ENCODE data around the gene NXPH3. TPM values are rescaled to one million over a fixed set of nuclear protein-coding genes. Genes with fewer than 3 reads are reported as not detected.

NXPH3 gene
- total and polyA plus RNA-seq, 2 donors (not counting 3 experiments of a cell fraction or from before 2014, with no cell fraction given): 1.7 to 2.0 TPM

- Histone ChIP-seq H2AFZ (ENCODE audit: low read depth, low read length) (no peak overlapping the region), H3K9me1 (replicated peaks; ENCODE audit: control insufficient read depth, extremely low read depth, insufficient read depth, low read length) (no peaks in the 10 kb centered on the region), H3K4me2 (ENCODE audit: insufficient read depth, low read length) (no peak overlapping the region), H3K27ac (ENCODE audit: insufficient read depth, low read depth, low read length) (no peak overlapping the region), H4K20me1 (replicated peaks; ENCODE audit: control insufficient read depth, extremely low read depth, insufficient read depth, low read length) (no peaks in the 10 kb centered on the region), H3K36me3 (ENCODE audit: control insufficient read depth in 2 of 2, extremely low read depth in 1 of 2, insufficient read depth in 2 of 2, low read length in 2 of 2) (no peaks in the 10 kb centered on the region), H3K9me3 (replicated peaks; ENCODE audit: control insufficient read depth, insufficient read depth, low read length) (no peaks in the 10 kb centered on the region), H3K79me2 (ENCODE audit: control insufficient read depth, insufficient read depth, low read length) (no peaks in the 10 kb centered on the region), H3K4me1 (ENCODE audit: control insufficient read depth, extremely low read depth, insufficient read depth, low read length) (no peaks in the 10 kb centered on the region), H3K4me3 (replicated peaks in 1 of 3; ENCODE audit: insufficient read depth in 1 of 3, low read depth in 1 of 3, low read length in 3 of 3) (no peak overlapping the region), H3K9ac (replicated peaks; ENCODE audit: extremely low read depth, insufficient read depth, low read length) (no peak overlapping the region), H3K27me3 (ENCODE audit: control insufficient read depth in 2 of 2, insufficient read depth in 2 of 2, low read length in 2 of 2) (no peaks in the 10 kb centered on the region)
- BruUV-seq (replicated peaks): no TSS peak
- FAIRE-seq (peak; percentile 4), DNase-seq (ENCODE audit: low read depth, low spot score) (no peak)
- dilution Hi-C loops (cut with MboI; ENCODE audit: extremely low pct_ligation_motif_present, low sequenced_read_pairs) (no loop called here), intact Hi-C loops (cut with micrococcal nuclease) (no loop called here)
- no peak for TF ChIP-seq EZH2 (IDR thresholded peaks at IDR 0.05; ENCODE audit: borderline replicate concordance, low read depth, low read length, severe bottlenecking)
- POLR2A ChIA-PET: no interaction called here
- CTCF ChIA-PET: interaction anchor here (1.0 to 1.6 kb wide), 2 partner anchors 12 to 18 kb away, joined by 3 to 5 read pairs; no protein-coding TSS in a partner anchor
These were observed 12.6 kb downstream of the NXPH3 start for GRCh38 chr17:49588312-49588711.

- no peak for FAIRE-seq
- Histone ChIP-seq H3K27ac (ENCODE audit: insufficient read depth, low read depth, low read length) (no peak overlapping the region), H3K9me1 (replicated peaks; ENCODE audit: control insufficient read depth, extremely low read depth, insufficient read depth, low read length) (no peaks in the 10 kb centered on the region), H3K4me1 (ENCODE audit: control insufficient read depth, extremely low read depth, insufficient read depth, low read length) (no peaks in the 10 kb centered on the region), H3K27me3 (ENCODE audit: control insufficient read depth in 2 of 2, insufficient read depth in 2 of 2, low read length in 2 of 2) (no peaks in the 10 kb centered on the region), H2AFZ (ENCODE audit: low read depth, low read length) (no peak overlapping the region), H3K79me2 (ENCODE audit: control insufficient read depth, insufficient read depth, low read length) (no peaks in the 10 kb centered on the region), H3K36me3 (ENCODE audit: control insufficient read depth in 2 of 2, extremely low read depth in 1 of 2, insufficient read depth in 2 of 2, low read length in 2 of 2) (no peaks in the 10 kb centered on the region), H3K9ac (replicated peaks; ENCODE audit: extremely low read depth, insufficient read depth, low read length) (no peak overlapping the region), H3K9me3 (replicated peaks; ENCODE audit: control insufficient read depth, insufficient read depth, low read length) (no peaks in the 10 kb centered on the region), H4K20me1 (replicated peaks; ENCODE audit: control insufficient read depth, extremely low read depth, insufficient read depth, low read length) (no peaks in the 10 kb centered on the region), H3K4me3 (replicated peaks in 1 of 3; ENCODE audit: insufficient read depth in 1 of 3, low read depth in 1 of 3, low read length in 3 of 3) (no peak overlapping the region), H3K4me2 (ENCODE audit: insufficient read depth, low read length) (no peak overlapping the region)
- POLR2A ChIA-PET: no interaction called here
- CTCF ChIA-PET: interaction anchor here (1.0 to 1.6 kb wide), 3 partner anchors 10 to 19 kb away, joined by 3 to 5 read pairs (median 5); no protein-coding TSS in a partner anchor
- no peak for DNase-seq (ENCODE audit: low read depth, low spot score)
- dilution Hi-C loops (cut with MboI; ENCODE audit: extremely low pct_ligation_motif_present, low sequenced_read_pairs) (no loop called here), intact Hi-C loops (cut with micrococcal nuclease) (no loop called here)
- TF ChIP-seq EZH2 (IDR thresholded peaks at IDR 0.05; ENCODE audit: borderline replicate concordance, low read depth, low read length, severe bottlenecking) (no peak), MYC (IDR thresholded peaks at IDR 0.05; ENCODE audit: low read depth, low read length) (no peak), JUN (IDR thresholded peaks at IDR 0.05; ENCODE audit: borderline replicate concordance, insufficient read depth, insufficient read length, low read depth) (no peak), POLR2A (IDR thresholded peaks at IDR 0.05; ENCODE audit: low read depth, low read length) (no peak), MAX (IDR thresholded peaks at IDR 0.05; ENCODE audit: insufficient read depth, insufficient read length) (no peak), POLR2AphosphoS5 (IDR thresholded peaks at IDR 0.05; ENCODE audit: insufficient read depth, low read depth, low read length) (no peak), GATA2 (IDR thresholded peaks at IDR 0.05; ENCODE audit: insufficient read depth, insufficient read length, low read depth, low read length) (no peak), FOS (IDR thresholded peaks at IDR 0.05; ENCODE audit: borderline replicate concordance, insufficient read depth, low read length) (no peak)
- TF ChIP-seq, protein P1, sequence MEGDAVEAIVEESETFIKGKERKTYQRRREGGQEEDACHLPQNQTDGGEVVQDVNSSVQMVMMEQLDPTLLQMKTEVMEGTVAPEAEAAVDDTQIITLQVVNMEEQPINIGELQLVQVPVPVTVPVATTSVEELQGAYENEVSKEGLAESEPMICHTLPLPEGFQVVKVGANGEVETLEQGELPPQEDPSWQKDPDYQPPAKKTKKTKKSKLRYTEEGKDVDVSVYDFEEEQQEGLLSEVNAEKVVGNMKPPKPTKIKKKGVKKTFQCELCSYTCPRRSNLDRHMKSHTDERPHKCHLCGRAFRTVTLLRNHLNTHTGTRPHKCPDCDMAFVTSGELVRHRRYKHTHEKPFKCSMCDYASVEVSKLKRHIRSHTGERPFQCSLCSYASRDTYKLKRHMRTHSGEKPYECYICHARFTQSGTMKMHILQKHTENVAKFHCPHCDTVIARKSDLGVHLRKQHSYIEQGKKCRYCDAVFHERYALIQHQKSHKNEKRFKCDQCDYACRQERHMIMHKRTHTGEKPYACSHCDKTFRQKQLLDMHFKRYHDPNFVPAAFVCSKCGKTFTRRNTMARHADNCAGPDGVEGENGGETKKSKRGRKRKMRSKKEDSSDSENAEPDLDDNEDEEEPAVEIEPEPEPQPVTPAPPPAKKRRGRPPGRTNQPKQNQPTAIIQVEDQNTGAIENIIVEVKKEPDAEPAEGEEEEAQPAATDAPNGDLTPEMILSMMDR (IDR thresholded peaks at IDR 0.05; ENCODE audit: extremely low read depth in 1 of 2, insufficient read depth in 1 of 2, low read depth in 1 of 2, low read length in 2 of 2): no peak
- no TSS peak for BruUV-seq (replicated peaks)
These were observed 13.3 kb downstream of the NXPH3 start for GRCh38 chr17:49588726-49589576.

Measured in endothelial cell of umbilical vein (primary cell).